Small intestine (tissue), 7 donors: ENCODE measurements around the gene SRRM1. TPM values are rescaled to one million over a fixed set of nuclear protein-coding genes. Genes with fewer than 3 reads are reported as not detected.
"Not testable (repeated sequence)": the region's sequence is repeated elsewhere in the genome, so short reads cannot be mapped to it uniquely, and the experiment has no call there.

Experiments
- DNase-seq, 2 donors: peaks; one replicate each; pipeline versions ENCODE4 v3.0.0 to v3.0.0-alpha.2; 2013
- FAIRE-seq: peaks from 2 replicates; lab custom pipeline; 2012; peaks lifted over from hg19 to GRCh38; lab: Jason Lieb, UNC
- H3K27ac ChIP-seq, 3 donors: one replicate each; pipeline ENCODE4 v1.5.1; 2013; ENCODE audit warnings: low read length in 2 of 3, mild to moderate bottlenecking in 2 of 3, control low read depth in 1 of 3, inconsistent platforms in 1 of 3, low read depth in 1 of 3, moderate library complexity in 1 of 3
- H3K27me3 ChIP-seq, 3 donors: one replicate each; pipeline ENCODE4 v1.6.1; 2013; ENCODE audit warnings: low read length in 3 of 3, inconsistent platforms in 1 of 3; ENCODE audit not compliant: control insufficient read depth in 3 of 3, insufficient read depth in 3 of 3
- H3K36me3 ChIP-seq, 3 donors: one replicate each; pipeline ENCODE4 v1.6.1; 2013; ENCODE audit warnings: low read length in 3 of 3, inconsistent platforms in 1 of 3, low read depth in 1 of 3, mild to moderate bottlenecking in 1 of 3, moderate library complexity in 1 of 3; ENCODE audit not compliant: control insufficient read depth in 3 of 3, insufficient read depth in 2 of 3
- H3K4me1 ChIP-seq, 3 donors: one replicate each; pipeline ENCODE4 v1.6.1; 2013; ENCODE audit warnings: low read length in 2 of 3, inconsistent platforms in 1 of 3, low read depth in 1 of 3, mild to moderate bottlenecking in 1 of 3, moderate library complexity in 1 of 3; ENCODE audit not compliant: control insufficient read depth in 3 of 3, insufficient read depth in 2 of 3
- H3K4me3 ChIP-seq, 3 donors: one replicate each; pipeline ENCODE4 v1.5.1; 2013; ENCODE audit warnings: low read length in 3 of 3, control low read depth in 1 of 3, inconsistent platforms in 1 of 3, low read depth in 1 of 3, mild to moderate bottlenecking in 1 of 3, moderate library complexity in 1 of 3
- H3K9me3 ChIP-seq, 2 donors: one replicate each; pipeline ENCODE4 v1.6.1; 2013; ENCODE audit warnings: low read depth in 1 of 2, low read length in 1 of 2; ENCODE audit not compliant: control insufficient read depth in 2 of 2, insufficient read depth in 1 of 2
- WGBS, 3 donors: extraction: QIAGEN DNeasy Blood & Tissue Kit; methylation state at CpG; one replicate each; pipeline ENCODE4 v1.1.7; 2013; 5-methylcytosine and 5-hydroxymethylcytosine counted together
- polyA plus RNA-seq, 4 donors: library from polyadenylated mRNA; stranded (reverse) in 3 of 4; unstranded in 1 of 4; fragments of 200-250 nt in 3 of 4; fragments of 120-200 nt in 1 of 4; gene quantifications; one replicate each; pipeline versions ENCODE4 v1.2.1 to v1.2.3, GENCODE V29; 2013
- donor health status: healthy with polysubstance abuse.
- donor health status: control.
- donor health status: control.
- donor health status: Bipolar disorder and iron deficiency.
- donor health status: healthy.

SRRM1 gene
- polyA plus RNA-seq, 4 donors: 24.0 to 107 (median 34.3) TPM

DNA sequence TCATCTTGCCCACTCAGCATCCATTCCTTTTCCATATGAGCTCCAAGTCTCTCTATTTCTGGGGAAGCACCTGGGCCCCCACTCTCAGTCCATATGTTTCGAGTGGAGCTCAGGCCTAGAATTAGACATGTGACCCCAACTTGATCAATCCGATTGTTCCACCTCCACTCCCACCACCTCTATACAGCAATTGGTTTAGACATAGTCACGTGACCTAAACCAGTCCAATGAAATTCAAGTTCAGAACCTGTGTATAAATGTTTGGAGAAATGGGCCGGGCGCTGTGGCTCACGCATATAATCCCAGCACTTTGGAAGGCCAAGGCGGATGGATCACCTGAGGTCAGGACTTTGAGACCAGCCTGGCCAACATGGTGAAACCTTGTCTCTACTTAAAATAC lies 72.6 kb downstream of the SRRM1 start:
- Histone ChIP-seq H3K9me3 (no peaks in the 10 kb centered on the region), H3K4me3 (no peak overlapping the region), H3K27me3 (no peaks in the 10 kb centered on the region), H3K27ac (no peak overlapping the region), H3K4me1 (no peaks in the 10 kb centered on the region), H3K36me3 (no peaks in the 10 kb centered on the region)
- FAIRE-seq (no peak), DNase-seq (no peak)
- WGBS, 3 donors: 90 to 96% (median 94%) methylated on average over 7 of the region's 7 CpGs

DNA sequence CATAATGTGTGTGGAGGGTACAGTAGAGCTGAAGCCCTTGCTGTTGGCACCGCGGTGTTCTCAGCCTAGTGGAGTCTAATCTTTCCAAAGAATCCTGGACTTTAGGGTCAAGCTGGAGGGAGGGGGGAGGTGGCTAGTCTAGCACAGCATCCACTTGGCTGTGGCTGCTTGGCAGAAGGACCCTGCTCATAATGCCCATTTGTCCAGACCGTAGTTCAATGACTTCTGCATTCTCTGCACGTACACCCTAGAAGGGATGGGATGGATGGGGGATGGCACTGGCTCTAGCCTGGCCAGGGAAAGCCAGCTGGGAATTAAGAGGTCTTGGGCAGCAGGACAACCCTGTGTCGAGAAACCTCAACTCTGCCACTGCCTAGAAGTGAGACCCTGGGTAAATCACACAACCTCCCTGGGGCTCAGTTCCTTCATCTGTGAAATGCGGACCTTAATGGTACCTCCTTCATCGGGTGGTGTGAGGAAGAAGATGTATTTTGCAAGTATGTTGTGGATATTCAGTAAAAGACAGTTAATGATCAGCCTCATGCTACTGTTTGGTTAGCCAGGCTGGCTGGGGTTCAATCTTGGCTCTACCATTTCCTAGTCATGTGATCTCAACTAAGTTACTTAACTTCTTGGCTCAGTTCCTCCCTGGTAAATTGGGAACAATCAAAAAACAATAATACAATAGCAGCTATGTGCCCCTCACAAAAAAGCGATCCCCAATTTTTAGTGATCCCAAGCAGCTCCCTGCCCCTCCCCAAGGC lies 75.0 kb downstream of the SRRM1 start:
- no peaks in the 10 kb centered on the region for H3K4me1 ChIP-seq
- H3K9me3 ChIP-seq: no peaks in the 10 kb centered on the region
- H3K27me3 ChIP-seq: no peaks in the 10 kb centered on the region
- DNase-seq (no peak), FAIRE-seq (no peak)
- H3K36me3 ChIP-seq: no peaks in the 10 kb centered on the region
- no peak overlapping the region for H3K27ac ChIP-seq
- WGBS, 3 donors: 88 to 94% (median 93%) methylated on average over 8 of the region's 8 CpGs
- no peak overlapping the region for H3K4me3 ChIP-seq

DNA sequence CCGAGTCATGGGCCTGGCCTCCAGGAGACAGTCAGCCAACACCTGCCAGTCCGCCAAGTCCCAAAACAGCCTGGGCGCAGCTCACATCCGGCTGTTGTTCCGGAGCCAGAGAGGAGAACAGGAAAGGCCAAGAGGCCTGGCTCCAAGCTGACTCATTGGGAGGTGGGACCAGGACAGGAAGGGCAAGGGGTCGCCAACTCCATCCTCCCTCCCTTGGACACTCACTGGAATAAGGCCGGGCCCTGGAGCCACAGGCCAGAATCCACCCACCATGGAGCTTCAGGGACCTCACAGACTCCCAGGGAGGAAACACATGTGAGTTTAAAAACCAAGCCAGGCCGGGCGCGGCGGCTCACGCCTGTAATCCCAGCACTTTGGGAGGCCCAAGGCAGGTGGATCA lies 77.0 kb downstream of the SRRM1 start:
- Histone ChIP-seq H3K27me3 (no peaks in the 10 kb centered on the region), H3K27ac (peak overlapping the region in 1 of 3 donors; percentile 1), H3K9me3 (no peaks in the 10 kb centered on the region), H3K36me3 (no peaks in the 10 kb centered on the region), H3K4me1 (peaks cover 0 to 3% (median 0%) of the 10 kb centered on the region in 3 donors), H3K4me3 (no peak overlapping the region)
- peak in 1 of 2 donors; percentile 2 for DNase-seq
- 62 to 83% (median 80%) methylated on average over 11 to 12 of the region's 12 CpGs for WGBS, 3 donors
- no peak for FAIRE-seq

DNA sequence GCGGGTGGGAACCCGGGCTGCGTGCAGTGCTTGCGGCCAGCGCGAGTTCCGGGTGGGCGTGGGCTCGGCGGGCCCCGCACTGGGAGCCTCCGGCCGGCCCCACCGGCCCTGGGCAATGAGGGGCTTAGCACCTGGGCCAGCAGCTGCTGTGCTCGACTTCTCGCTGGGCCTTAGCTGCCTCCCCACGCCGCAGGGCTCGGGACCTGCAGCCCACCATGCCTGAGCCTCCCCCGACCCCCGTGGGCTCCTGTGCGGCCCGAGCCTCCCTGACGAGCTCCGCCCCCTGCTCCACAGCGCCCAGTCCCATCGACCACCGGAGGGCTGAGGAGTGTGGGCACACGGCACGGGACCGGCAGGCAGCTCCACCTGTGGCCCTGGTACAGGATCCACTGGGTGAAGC lies 78.4 kb downstream of the SRRM1 start:
- DNase-seq (no peak), FAIRE-seq (no peak)
- Histone ChIP-seq H3K4me1 (peaks cover 0 to 5% (median 0%) of the 10 kb centered on the region in 3 donors), H3K27me3 (no peaks in the 10 kb centered on the region), H3K27ac (no peak overlapping the region), H3K9me3 (no peaks in the 10 kb centered on the region), H3K4me3 (no peak overlapping the region), H3K36me3 (no peaks in the 10 kb centered on the region)
- 90 to 96% (median 95%) methylated on average over 15 to 30 of the region's 31 CpGs for WGBS, 3 donors

DNA sequence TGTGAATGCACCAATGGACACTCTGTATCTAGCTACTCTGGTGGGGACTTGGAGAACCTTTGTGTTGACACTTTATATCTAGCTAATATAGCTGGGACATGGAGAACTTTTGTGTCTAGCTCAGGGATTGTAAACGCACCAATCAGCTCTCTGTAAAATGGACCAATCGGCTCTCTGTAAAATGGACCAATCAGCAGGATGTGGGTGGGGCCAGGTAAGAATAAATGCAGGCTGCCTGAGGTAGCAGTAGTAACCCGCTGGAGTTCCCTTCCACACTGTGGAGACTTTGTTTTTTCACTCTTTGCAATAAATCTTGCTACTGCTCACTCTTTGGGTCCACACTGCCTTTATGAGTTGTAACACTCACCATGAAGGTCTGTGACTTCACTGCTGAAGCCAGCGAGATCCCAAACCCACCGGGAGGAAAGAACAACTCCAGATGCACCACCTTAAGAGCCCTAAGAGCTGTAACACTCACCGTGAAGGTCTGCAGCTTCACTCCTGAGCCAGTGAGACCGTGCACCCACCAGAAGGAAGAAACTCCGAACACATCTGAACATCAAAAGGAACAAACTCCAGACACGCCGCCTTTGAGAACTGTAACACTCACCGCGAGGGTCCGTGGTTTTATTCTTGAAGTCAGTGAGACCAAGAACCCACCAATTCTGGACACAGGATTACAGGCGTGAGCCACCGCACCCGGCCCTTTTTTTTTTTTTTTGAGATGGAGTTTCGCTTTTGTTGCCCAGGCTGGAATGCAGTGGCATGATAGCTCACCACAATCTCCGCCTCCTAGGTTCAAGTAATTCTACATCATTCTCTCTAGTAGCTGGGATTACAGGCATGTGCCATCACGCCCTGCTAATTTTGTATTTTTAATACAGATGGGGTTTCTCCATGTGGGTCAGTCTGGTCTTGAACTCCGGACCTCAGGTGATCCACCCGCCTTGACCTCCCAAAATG lies 79.3 kb downstream of the SRRM1 start:
- not testable (repeated sequence) for H3K4me3 ChIP-seq, H3K27me3 ChIP-seq, H3K9me3 ChIP-seq, H3K36me3 ChIP-seq, FAIRE-seq, H3K4me1 ChIP-seq, H3K27ac ChIP-seq, DNase-seq
- 64 to 81% (median 66%) methylated on average over 21 of the region's 21 CpGs for WGBS, 3 donors

Other genes with a start within 250 kb of the SRRM1 start
- 10 to 100 TPM in 1 of 4 donors, 1 to 10 TPM in 3; 5.7 to 10.3 (median 6.5) TPM for gene STPG1, start 229.5 kb upstream of the SRRM1 start, polyA plus RNA-seq
- gene NIPAL3, start 227.5 kb upstream of the SRRM1 start, polyA plus RNA-seq: 10 to 100 TPM in 3 of 4 donors, 1 to 10 TPM in 1; 4.9 to 16.4 (median 13.3) TPM
- gene RCAN3, start 140.5 kb upstream of the SRRM1 start, polyA plus RNA-seq: 1 to 10 TPM; 1.9 to 8.3 (median 4.2) TPM
- 10 to 100 TPM in 1 of 4 donors, 1 to 10 TPM in 2, under 1 TPM in 1; 0.81 to 15.7 (median 3.0) TPM for gene NCMAP, start 87.2 kb upstream of the SRRM1 start, polyA plus RNA-seq
- gene CLIC4, start 102.1 kb downstream of the SRRM1 start, polyA plus RNA-seq: 10 to 100 TPM in 3 of 4 donors, 1 to 10 TPM in 1; 2.0 to 47.4 (median 25.4) TPM